CD8-positive, alpha-beta memory T cell (primary cell): ENCODE measurements around the gene DIPK1A. TPM values are rescaled to one million over a fixed set of nuclear protein-coding genes. Genes with fewer than 3 reads are reported as not detected.

Source experiments
- CTCF ChIA-PET: fragments of 350-600 bp; sonication (Branson Sonifier 250); formaldehyde crosslinking; loops from one replicate; lab custom pipeline; 2021; ENCODE audit warnings: antibody characterized with exemption; lab: Charles Lee
- POLR2A ChIA-PET: fragments of 350-600 bp; sonication (Branson Sonifier 250); formaldehyde crosslinking; loops from one replicate; lab custom pipeline; 2021; ENCODE audit warnings: antibody characterized with exemption; lab: Charles Lee
- DNase-seq, 5 donors: peaks; one replicate each; pipeline versions ENCODE4 v3.0.0 to v3.0.0-alpha.2; 2020 to 2022; ENCODE audit warnings: mixed read lengths in 1 of 5
- H3K27ac ChIP-seq: one replicate; pipeline ENCODE4 v1.7.0; 2013; ENCODE audit warnings: low read depth, mild to moderate bottlenecking, low read length, moderate library complexity
- H3K27me3 ChIP-seq: 2 replicates; pipeline ENCODE4 v1.7.0; 2013; ENCODE audit warnings: low read length, mild to moderate bottlenecking; ENCODE audit not compliant: insufficient read depth, poor library complexity, severe bottlenecking
- H3K36me3 ChIP-seq: 2 replicates; pipeline ENCODE4 v1.7.0; 2013; ENCODE audit warnings: mild to moderate bottlenecking, low read length, moderate library complexity; ENCODE audit not compliant: insufficient read depth
- H3K4me1 ChIP-seq: 2 replicates; pipeline ENCODE4 v1.7.0; 2013; ENCODE audit warnings: mild to moderate bottlenecking, low read length, moderate library complexity; ENCODE audit not compliant: insufficient read depth
- H3K4me3 ChIP-seq: 2 replicates; pipeline ENCODE4 v1.7.0; 2013; ENCODE audit warnings: mild to moderate bottlenecking, low read length
- H3K9me3 ChIP-seq: 2 replicates; pipeline ENCODE4 v1.7.0; 2013; ENCODE audit warnings: mild to moderate bottlenecking, low read length
- H3K27ac Mint-ChIP-seq, 8 donors: one replicate each; pipeline ENCODE4 v1.8.0; 2020 to 2021; ENCODE audit warnings: mixed read lengths in 8 of 8, mild to moderate bottlenecking in 6 of 8, inconsistent platforms in 3 of 8, moderate library complexity in 3 of 8
- H3K27me3 Mint-ChIP-seq, 2 donors: one replicate each; pipeline ENCODE4 v1.8.0; 2020 to 2021; ENCODE audit warnings: mixed read lengths in 2 of 2, mild to moderate bottlenecking in 1 of 2, moderate library complexity in 1 of 2
- H3K36me3 Mint-ChIP-seq, 3 donors: one replicate each; pipeline ENCODE4 v1.8.0; 2020 to 2021; ENCODE audit warnings: mixed read lengths in 3 of 3, inconsistent platforms in 1 of 3, mild to moderate bottlenecking in 1 of 3
- H3K4me1 Mint-ChIP-seq, 3 donors: one replicate each; pipeline ENCODE4 v1.8.0; 2020 to 2021; ENCODE audit warnings: mixed read lengths in 3 of 3, inconsistent platforms in 1 of 3, mild to moderate bottlenecking in 1 of 3
- H3K4me3 Mint-ChIP-seq, 7 donors: one replicate each; pipeline ENCODE4 v1.8.0; 2020 to 2021; ENCODE audit warnings: mixed read lengths in 7 of 7, mild to moderate bottlenecking in 6 of 7, moderate library complexity in 4 of 7, inconsistent platforms in 2 of 7
- H3K9me3 Mint-ChIP-seq, 5 donors: one replicate each; pipeline ENCODE4 v1.8.0; 2020 to 2022; ENCODE audit warnings: mixed read lengths in 5 of 5, mild to moderate bottlenecking in 3 of 5, moderate library complexity in 2 of 5, inconsistent platforms in 1 of 5
- polyA plus RNA-seq: library from polyadenylated mRNA; unstranded; fragments of 300-500 nt; fragmentation: Illumina TruSeq; gene quantifications from one replicate; pipeline ENCODE4 v1.2.3, GENCODE V29; 2021
- total RNA-seq, 2 experiments: library from RNA; stranded (reverse); gene quantifications; one replicate each; pipeline ENCODE4 v1.2.3, GENCODE V29; 2021

Gene DIPK1A
- total and polyA plus RNA-seq, 3 experiments from 2014 or later, result 10.9 to 15.7 (median 12.9) TPM

DNA sequence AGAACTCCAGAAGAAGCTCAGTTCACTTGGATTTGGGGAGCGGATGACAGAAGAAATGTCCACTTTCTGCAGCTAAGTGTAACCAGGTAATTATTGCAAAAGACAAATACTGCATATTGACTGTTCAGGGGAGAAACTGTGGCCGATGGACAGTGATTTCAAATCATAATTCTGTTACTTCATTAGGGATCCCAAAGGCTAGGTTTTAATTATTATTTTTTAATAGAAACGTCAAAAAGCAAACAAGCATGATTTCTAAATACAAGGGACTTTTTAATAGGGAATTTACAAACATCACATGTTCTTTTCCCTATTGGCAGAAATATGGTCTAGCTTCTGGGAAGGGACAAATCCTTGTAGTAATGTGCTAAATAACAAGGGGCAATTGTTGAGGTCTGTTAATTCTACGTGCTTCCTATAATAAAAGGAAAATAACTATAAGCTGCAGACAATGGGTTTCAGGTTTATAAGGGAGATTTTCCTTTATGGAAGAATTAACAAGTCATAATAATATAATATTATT is 15.5 kb downstream of the DIPK1A start:
- POLR2A ChIA-PET, result no interaction called here
- CTCF ChIA-PET, result no interaction called here
- Histone ChIP-seq H3K27me3 (no peaks in the 10 kb centered on the region), H3K4me1 (peaks cover 29% of the 10 kb centered on the region), H3K27ac (no peak overlapping the region), H3K9me3 (no peaks in the 10 kb centered on the region), H3K4me3 (no peak overlapping the region), H3K36me3 (no peaks in the 10 kb centered on the region)
- no peaks in the 10 kb centered on the region for H3K27me3 Mint-ChIP-seq
- no peak overlapping the region for H3K4me3 Mint-ChIP-seq
- DNase-seq, result no peak
- H3K36me3 Mint-ChIP-seq, result no peaks in the 10 kb centered on the region
- no peaks in the 10 kb centered on the region for H3K9me3 Mint-ChIP-seq
- no peak overlapping the region for H3K27ac Mint-ChIP-seq
- peaks cover 37 to 49% (median 48%) of the 10 kb centered on the region in 3 donors for H3K4me1 Mint-ChIP-seq

- peaks cover 40 to 56% (median 54%) of the 10 kb centered on the region in 3 donors for H3K4me1 Mint-ChIP-seq
- DNase-seq, result no peak
- H3K27me3 Mint-ChIP-seq, result no peaks in the 10 kb centered on the region
- CTCF ChIA-PET, result no interaction called here
- H3K4me3 Mint-ChIP-seq, result no peak overlapping the region
- H3K9me3 ChIP-seq, result no peaks in the 10 kb centered on the region
- peak overlapping the region in 3 of 8 donors; percentile 6 to 55 (median 20) for H3K27ac Mint-ChIP-seq
- H3K27me3 ChIP-seq, result no peaks in the 10 kb centered on the region
- no peak overlapping the region for H3K27ac ChIP-seq
- H3K4me1 ChIP-seq, result peaks cover 27% of the 10 kb centered on the region
- POLR2A ChIA-PET, result no interaction called here
- H3K36me3 Mint-ChIP-seq, result no peaks in the 10 kb centered on the region
- no peaks in the 10 kb centered on the region for H3K36me3 ChIP-seq
- H3K4me3 ChIP-seq, result no peak overlapping the region
- H3K9me3 Mint-ChIP-seq, result no peaks in the 10 kb centered on the region
These were observed 16.1 kb downstream of the DIPK1A start for GRCh38 chr1:92944901-92945747.

- H3K4me3 ChIP-seq, result no peak overlapping the region
- Mint-ChIP-seq H3K4me3 (no peak overlapping the region), H3K27me3 (no peaks in the 10 kb centered on the region), H3K36me3 (no peaks in the 10 kb centered on the region), H3K4me1 (peaks cover 41 to 62% (median 59%) of the 10 kb centered on the region in 3 donors), H3K9me3 (no peaks in the 10 kb centered on the region), H3K27ac (peak overlapping the region in 2 of 8 donors; percentile 11 to 79)
- H3K9me3 ChIP-seq, result no peaks in the 10 kb centered on the region
- H3K4me1 ChIP-seq, result peaks cover 23% of the 10 kb centered on the region
- DNase-seq, result no peak
- no peaks in the 10 kb centered on the region for H3K27me3 ChIP-seq
- ChIA-PET POLR2A (no interaction called here), CTCF (interaction anchor here (1.0 to 1.9 kb wide), 2 partner anchors 16 to 18 kb away, joined by 4 to 5 read pairs; partner anchors contain the start of gene DIPK1A)
- no peaks in the 10 kb centered on the region for H3K36me3 ChIP-seq
- H3K27ac ChIP-seq, result no peak overlapping the region
These were observed 17.8 kb downstream of the DIPK1A start for GRCh38 chr1:92943502-92943847.

- CTCF ChIA-PET, result no interaction called here
- DNase-seq, result no peak
- Mint-ChIP-seq H3K4me3 (no peak overlapping the region), H3K27me3 (no peaks in the 10 kb centered on the region), H3K36me3 (no peaks in the 10 kb centered on the region), H3K9me3 (no peaks in the 10 kb centered on the region), H3K27ac (no peak overlapping the region), H3K4me1 (peaks cover 48 to 70% (median 59%) of the 10 kb centered on the region in 3 donors)
- Histone ChIP-seq H3K36me3 (no peaks in the 10 kb centered on the region), H3K4me3 (no peak overlapping the region), H3K4me1 (peaks cover 14% of the 10 kb centered on the region), H3K27ac (no peak overlapping the region), H3K27me3 (no peaks in the 10 kb centered on the region), H3K9me3 (no peaks in the 10 kb centered on the region)
- POLR2A ChIA-PET, result no interaction called here
These were observed 20.7 kb downstream of the DIPK1A start for GRCh38 chr1:92940541-92940940.

- peaks cover 0 to under 1% (median 0%) of the 10 kb centered on the region in 3 donors for H3K36me3 Mint-ChIP-seq
- POLR2A ChIA-PET, result interaction anchor here (0.6 kb wide), 1 partner anchor 212 kb away, joined by 5 read pairs; no protein-coding TSS in a partner anchor
- no peak overlapping the region for H3K4me3 Mint-ChIP-seq
- no peaks in the 10 kb centered on the region for H3K36me3 ChIP-seq
- no peaks in the 10 kb centered on the region for H3K9me3 ChIP-seq
- H3K27ac Mint-ChIP-seq, result peak overlapping the region in 1 of 8 donors; percentile 26
- H3K4me1 ChIP-seq, result peaks cover 16% of the 10 kb centered on the region
- H3K27me3 ChIP-seq, result no peaks in the 10 kb centered on the region
- H3K27ac ChIP-seq, result no peak overlapping the region
- H3K4me3 ChIP-seq, result no peak overlapping the region
- CTCF ChIA-PET, result no interaction called here
- no peaks in the 10 kb centered on the region for H3K27me3 Mint-ChIP-seq
- no peaks in the 10 kb centered on the region for H3K9me3 Mint-ChIP-seq
- peaks cover 44 to 64% (median 57%) of the 10 kb centered on the region in 3 donors for H3K4me1 Mint-ChIP-seq
- DNase-seq, result no peak
These were observed 23.5 kb downstream of the DIPK1A start for GRCh38 chr1:92937731-92938130.

DNA sequence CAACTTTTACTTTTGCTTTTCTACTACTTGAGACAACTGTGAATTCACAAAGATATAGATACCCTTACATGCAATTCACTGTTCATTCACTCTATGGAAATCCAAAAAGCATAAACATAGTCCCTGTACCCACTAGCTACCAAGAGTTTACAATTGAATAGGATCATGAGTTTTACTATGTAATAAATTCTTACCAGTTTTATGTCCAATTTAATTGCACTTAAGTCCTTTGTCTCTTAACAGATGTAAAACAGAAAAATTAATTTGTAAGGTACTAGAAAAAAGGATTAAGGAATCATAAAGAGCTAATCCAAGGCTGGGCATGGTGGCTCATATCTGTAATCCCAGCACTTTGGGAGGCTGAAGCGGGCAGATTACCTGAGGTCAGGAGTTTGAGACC is 24.4 kb downstream of the DIPK1A start:
- H3K27ac Mint-ChIP-seq, result no peak overlapping the region
- no peak for DNase-seq
- H3K4me1 Mint-ChIP-seq, result peaks cover 43 to 65% (median 60%) of the 10 kb centered on the region in 3 donors
- H3K9me3 ChIP-seq, result no peaks in the 10 kb centered on the region
- H3K36me3 Mint-ChIP-seq, result peaks cover 0 to 2% (median 1%) of the 10 kb centered on the region in 3 donors
- no peaks in the 10 kb centered on the region for H3K36me3 ChIP-seq
- no peaks in the 10 kb centered on the region for H3K27me3 Mint-ChIP-seq
- ChIA-PET CTCF (interaction anchor here (2.6 kb wide), 1 partner anchor 77 kb away, joined by 7 read pairs; no protein-coding TSS in a partner anchor), POLR2A (no interaction called here)
- no peak overlapping the region for H3K4me3 Mint-ChIP-seq
- H3K9me3 Mint-ChIP-seq, result no peaks in the 10 kb centered on the region
- H3K27ac ChIP-seq, result no peak overlapping the region
- H3K27me3 ChIP-seq, result no peaks in the 10 kb centered on the region
- peaks cover 16% of the 10 kb centered on the region for H3K4me1 ChIP-seq
- H3K4me3 ChIP-seq, result no peak overlapping the region

DNA sequence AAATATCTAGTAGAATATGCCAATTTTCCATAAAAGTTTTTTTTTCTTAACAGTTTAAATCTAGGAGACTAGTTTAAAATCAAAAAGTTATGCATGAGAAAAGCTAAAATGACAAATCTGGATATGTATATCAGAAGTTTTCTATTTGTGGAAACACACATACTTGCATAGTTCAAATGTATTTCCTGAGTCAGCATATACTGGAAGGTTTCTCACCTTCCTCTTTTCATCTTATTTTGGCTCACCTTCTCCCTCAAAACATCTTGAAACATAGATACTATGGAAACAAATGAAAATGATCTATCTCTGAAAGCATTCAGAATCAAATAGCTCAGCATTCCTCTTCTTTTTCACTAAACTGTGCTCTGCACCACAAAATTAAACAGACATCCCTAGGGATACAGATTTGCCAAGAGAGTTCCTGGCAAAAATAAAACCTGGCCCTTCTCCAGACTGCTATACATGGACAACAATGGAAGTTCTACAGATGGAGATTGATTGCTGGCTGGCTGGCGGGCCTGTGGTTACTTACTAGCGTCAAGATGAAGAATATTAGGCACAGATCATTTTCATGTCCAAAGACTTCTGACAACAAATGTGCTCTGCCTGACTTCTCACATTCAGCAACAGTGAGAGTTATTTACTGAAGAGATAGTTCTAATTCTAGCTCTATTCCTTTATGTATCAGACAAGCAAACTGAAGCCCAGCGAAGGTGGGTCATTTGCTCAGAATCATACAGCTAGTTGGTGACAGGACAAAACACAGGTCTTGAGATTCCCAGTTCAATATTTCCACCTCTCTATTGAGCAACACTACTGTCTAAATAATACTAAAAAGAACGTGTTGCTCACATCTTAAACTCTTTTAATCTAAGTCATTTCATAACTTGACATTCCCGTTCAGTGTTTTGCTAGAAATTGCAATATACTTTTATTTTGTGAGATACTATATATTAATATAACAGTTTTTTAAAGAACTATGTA is 26.6 kb downstream of the DIPK1A start:
- no peaks in the 10 kb centered on the region for H3K27me3 ChIP-seq
- no peak for DNase-seq
- H3K4me3 ChIP-seq, result no peak overlapping the region
- H3K36me3 ChIP-seq, result no peaks in the 10 kb centered on the region
- H3K27me3 Mint-ChIP-seq, result no peaks in the 10 kb centered on the region
- H3K27ac ChIP-seq, result no peak overlapping the region
- H3K9me3 ChIP-seq, result no peaks in the 10 kb centered on the region
- H3K4me1 ChIP-seq, result peaks cover 12% of the 10 kb centered on the region
- CTCF ChIA-PET, result interaction anchor here (1.5 to 2.6 kb wide), 2 partner anchors 59 to 75 kb away, joined by 4 to 7 read pairs; no protein-coding TSS in a partner anchor
- no peak overlapping the region for H3K27ac Mint-ChIP-seq
- H3K36me3 Mint-ChIP-seq, result peaks cover 1 to 4% (median 2%) of the 10 kb centered on the region in 3 donors
- H3K4me3 Mint-ChIP-seq, result no peak overlapping the region
- POLR2A ChIA-PET, result no interaction called here
- H3K9me3 Mint-ChIP-seq, result no peaks in the 10 kb centered on the region
- H3K4me1 Mint-ChIP-seq, result peaks cover 44 to 59% (median 51%) of the 10 kb centered on the region in 3 donors
